SH-SY5Y (cell line): ENCODE measurements around the gene UNC13B.

Experiments used
- GATA2 ChIP-seq: IDR thresholded peaks from 2 replicates; pipeline ENCODE4 v1.6.1; 2011; ENCODE audit warnings: mild to moderate bottlenecking, low read depth, low read length
- GATA3 ChIP-seq: IDR thresholded peaks from 2 replicates; pipeline ENCODE4 v1.6.1; 2011; ENCODE audit warnings: low read depth, mild to moderate bottlenecking, low read length, moderate library complexity

DNA sequence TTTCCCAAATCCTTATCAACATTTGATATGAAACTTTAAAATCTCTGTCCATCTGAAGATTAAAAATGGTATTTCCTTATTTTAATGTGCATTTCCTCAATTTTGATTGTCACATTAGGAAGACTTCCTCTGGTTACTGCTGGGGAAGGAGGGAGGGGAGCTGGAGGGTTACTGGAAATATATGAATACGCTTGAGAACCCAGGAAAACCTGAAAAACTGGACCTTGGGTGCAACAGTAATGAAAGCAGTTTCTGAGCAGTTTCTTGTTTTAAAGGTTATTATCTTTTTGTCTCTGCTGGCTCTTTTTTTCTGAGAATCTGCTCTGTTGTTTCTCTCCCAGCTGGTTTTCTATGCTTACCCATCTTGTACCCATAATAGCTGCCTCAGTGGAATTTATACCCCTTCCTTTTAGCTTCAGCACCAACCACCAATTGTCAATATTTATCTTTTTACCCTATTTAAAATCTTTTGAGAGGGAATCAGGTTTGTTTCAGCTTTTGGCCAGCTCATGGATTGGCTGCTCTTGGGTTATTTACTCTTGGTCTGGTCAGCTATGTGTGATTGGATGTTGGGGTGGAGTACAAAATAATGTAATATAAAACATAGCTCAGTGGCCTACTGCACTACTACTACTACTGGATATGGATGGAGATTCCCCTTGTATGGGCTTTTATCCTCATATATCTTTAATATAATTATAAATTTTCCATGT is 67.4 kb downstream of the UNC13B start:
- TF ChIP-seq GATA2 (no peak), GATA3 (no peak)
